ENCODE measurements around the gene NAGLU. TPM values are rescaled to one million over a fixed set of nuclear protein-coding genes. Genes with fewer than 3 reads are reported as not detected.

The NAGLU gene
- total RNA-seq, 2 experiments from 2014 or later: 7.8 TPM

DNA sequence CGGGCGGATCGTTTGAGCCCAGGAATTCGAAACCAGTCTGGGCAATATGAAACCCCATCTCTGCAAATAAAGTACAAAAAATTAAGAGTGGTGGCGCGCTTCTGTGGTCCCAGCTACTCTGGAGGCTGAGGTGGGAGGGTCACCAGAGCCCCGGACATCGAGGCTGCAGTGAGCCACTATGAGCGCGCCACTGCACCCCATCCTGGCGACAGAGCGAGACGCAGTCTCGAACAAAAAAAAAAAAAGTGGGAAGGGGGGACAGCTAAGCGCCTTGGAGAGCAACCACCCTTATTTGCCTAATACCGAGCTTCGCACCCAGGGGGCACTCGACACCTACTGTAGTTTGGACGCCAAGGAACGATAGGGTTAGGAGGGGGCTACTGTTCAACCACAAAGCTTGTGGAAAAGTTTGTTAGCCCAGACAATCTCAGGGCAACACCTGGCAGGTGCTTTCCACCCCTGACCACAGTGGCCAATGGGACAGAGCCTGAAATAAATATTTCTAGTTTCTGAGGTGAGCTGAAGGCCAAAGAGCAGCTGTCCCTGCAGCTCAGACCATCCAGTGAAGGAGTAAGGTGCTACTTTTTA lies 42.3 kb downstream of the NAGLU start:
- Mint-ChIP-seq H3K36me3 (ENCODE audit: low read depth) (peaks cover 65% of the 10 kb centered on the region), H3K27ac (peak overlapping the region; percentile 80), H3K4me1 (ENCODE audit: low read depth) (peaks cover 28% of the 10 kb centered on the region), H3K9me3 (no peaks in the 10 kb centered on the region), H3K4me3 (peak overlapping the region; percentile 97), H3K27me3 (no peaks in the 10 kb centered on the region)
- Histone ChIP-seq H3K4me1 (ENCODE audit: insufficient read depth, low read length) (peaks cover 18% of the 10 kb centered on the region), H3K4me3 (ENCODE audit: low read length) (peak overlapping the region; percentile 67), H3K36me3 (ENCODE audit: insufficient read depth, low read length) (peaks cover 50% of the 10 kb centered on the region), H3K27me3 (ENCODE audit: control insufficient read depth in 1 of 2, insufficient read depth in 2 of 2, low read length in 2 of 2) (no peaks in the 10 kb centered on the region), H3K27ac (ENCODE audit: low read depth in 1 of 2, low read length in 2 of 2) (peak overlapping the region; percentile 49 to 67), H3K9me3 (ENCODE audit: control insufficient read depth in 1 of 2, insufficient read depth in 1 of 2, low read length in 2 of 2) (no peaks in the 10 kb centered on the region)
- ATAC-seq (ENCODE audit: poor library complexity) (peak; percentile 58), DNase-seq (peak in 13 of 14 experiments; percentile 42 to 84 (median 68))
- TF ChIP-seq CTCF (IDR thresholded peaks at IDR 0.05): peak; percentile 48
- CTCF ChIA-PET: interaction anchor here (0.5 to 2.8 kb wide), 29 partner anchors 8 to 246 kb away, joined by 3 to 45 read pairs (median 5); partner anchors contain the start of genes BECN1, CCR10, CNTNAP1 and MLX
- POLR2A ChIA-PET: interaction anchor here (0.7 to 2.5 kb wide), 21 partner anchors 11 to 810 kb away, joined by 3 to 42 read pairs (median 5); partner anchors contain the start of genes BECN1, COASY, MLX and NAGLU
- intact Hi-C loops (cut with DNase I, micrococcal nuclease): loop anchor here (1.0 to 5.0 kb wide), 4 partner anchors 100 to 254 kb away; partner anchors contain the start of gene PSME3 (in 1 of the 2)

GRCh38 chr17:42579794-42580551 lies 43.9 kb downstream of the NAGLU start:
- intact Hi-C loops (cut with DNase I, micrococcal nuclease): loop anchor here (2.0 to 5.0 kb wide), 2 partner anchors 99 to 252 kb away; partner anchors contain the start of gene PSME3 (in 1 of the 2)
- DNase-seq (no peak), ATAC-seq (ENCODE audit: poor library complexity) (no peak)
- no peak overlapping the region for H3K27ac ChIP-seq (ENCODE audit: low read depth in 1 of 2, low read length in 2 of 2)
- H3K36me3 Mint-ChIP-seq (ENCODE audit: low read depth): peaks cover 68% of the 10 kb centered on the region
- CTCF ChIA-PET: interaction anchor here (2.2 kb wide), 1 partner anchor 183 kb away, joined by 9 read pairs; no protein-coding TSS in a partner anchor
- no peaks in the 10 kb centered on the region for H3K27me3 ChIP-seq (ENCODE audit: control insufficient read depth in 1 of 2, insufficient read depth in 2 of 2, low read length in 2 of 2)
- H3K9me3 ChIP-seq (ENCODE audit: control insufficient read depth in 1 of 2, insufficient read depth in 1 of 2, low read length in 2 of 2): no peaks in the 10 kb centered on the region
- TF ChIP-seq CTCF (IDR thresholded peaks at IDR 0.05): no peak
- H3K27me3 Mint-ChIP-seq: no peaks in the 10 kb centered on the region
- H3K27ac Mint-ChIP-seq: peak overlapping the region; percentile 24
- POLR2A ChIA-PET: interaction anchor here (1.1 kb wide), 1 partner anchor 99 kb away, joined by 3 read pairs; no protein-coding TSS in a partner anchor
- no peak overlapping the region for H3K4me3 ChIP-seq (ENCODE audit: low read length)
- H3K4me3 Mint-ChIP-seq: peak overlapping the region; percentile 74
- no peaks in the 10 kb centered on the region for H3K9me3 Mint-ChIP-seq
- peaks cover 25% of the 10 kb centered on the region for H3K4me1 Mint-ChIP-seq (ENCODE audit: low read depth)
- peaks cover 53% of the 10 kb centered on the region for H3K36me3 ChIP-seq (ENCODE audit: insufficient read depth, low read length)
- peaks cover 18% of the 10 kb centered on the region for H3K4me1 ChIP-seq (ENCODE audit: insufficient read depth, low read length)

GRCh38 chr17:42581744-42582270 lies 45.8 kb downstream of the NAGLU start:
- no peak overlapping the region for H3K4me3 ChIP-seq (ENCODE audit: low read length)
- TF ChIP-seq CTCF (IDR thresholded peaks at IDR 0.05): no peak
- Mint-ChIP-seq H3K36me3 (ENCODE audit: low read depth) (peaks cover 83% of the 10 kb centered on the region), H3K27ac (no peak overlapping the region), H3K4me1 (ENCODE audit: low read depth) (peaks cover 16% of the 10 kb centered on the region), H3K4me3 (no peak overlapping the region), H3K27me3 (no peaks in the 10 kb centered on the region), H3K9me3 (no peaks in the 10 kb centered on the region)
- no peaks in the 10 kb centered on the region for H3K27me3 ChIP-seq (ENCODE audit: control insufficient read depth in 1 of 2, insufficient read depth in 2 of 2, low read length in 2 of 2)
- ChIA-PET POLR2A (interaction anchor here (0.6 kb wide), 1 partner anchor 145 kb away, joined by 3 read pairs; no protein-coding TSS in a partner anchor), CTCF (no interaction called here)
- no peak overlapping the region for H3K27ac ChIP-seq (ENCODE audit: low read depth in 1 of 2, low read length in 2 of 2)
- intact Hi-C loops (cut with DNase I, micrococcal nuclease): no loop called here
- H3K4me1 ChIP-seq (ENCODE audit: insufficient read depth, low read length): peaks cover 18% of the 10 kb centered on the region
- no peak for ATAC-seq (ENCODE audit: poor library complexity)
- no peaks in the 10 kb centered on the region for H3K9me3 ChIP-seq (ENCODE audit: control insufficient read depth in 1 of 2, insufficient read depth in 1 of 2, low read length in 2 of 2)
- H3K36me3 ChIP-seq (ENCODE audit: insufficient read depth, low read length): peaks cover 68% of the 10 kb centered on the region
- DNase-seq: no peak
